IgD-negative memory B cell (primary cell): ENCODE measurements around the gene CREG2. TPM values are rescaled to one million over a fixed set of nuclear protein-coding genes. Genes with fewer than 3 reads are reported as not detected.

ENCODE experiments used
- H3K27ac Mint-ChIP-seq, 3 donors: one replicate each; pipeline ENCODE4 v1.8.0; 2020 to 2022; ENCODE audit warnings: mild to moderate bottlenecking in 3 of 3, mixed read lengths in 3 of 3, moderate library complexity in 1 of 3
- H3K27me3 Mint-ChIP-seq: one replicate; pipeline ENCODE4 v1.8.0; 2021; ENCODE audit warnings: mixed read lengths
- H3K36me3 Mint-ChIP-seq: one replicate; pipeline ENCODE4 v1.8.0; 2020; ENCODE audit warnings: mild to moderate bottlenecking, mixed read lengths
- H3K4me1 Mint-ChIP-seq, 3 donors: one replicate each; pipeline ENCODE4 v1.8.0; 2020 to 2022; ENCODE audit warnings: mixed read lengths in 3 of 3, mild to moderate bottlenecking in 1 of 3
- H3K4me3 Mint-ChIP-seq, 4 donors: one replicate each; pipeline ENCODE4 v1.8.0; 2020 to 2022; ENCODE audit warnings: mild to moderate bottlenecking in 4 of 4, mixed read lengths in 4 of 4, moderate library complexity in 3 of 4
- H3K9me3 Mint-ChIP-seq, 3 donors: one replicate each; pipeline ENCODE4 v1.8.0; 2020 to 2021; ENCODE audit warnings: mixed read lengths in 3 of 3, mild to moderate bottlenecking in 1 of 3
- polyA plus RNA-seq: library from polyadenylated mRNA; unstranded; fragments of 300-500 nt; fragmentation: Illumina TruSeq; gene quantifications from one replicate; pipeline ENCODE4 v1.2.3, GENCODE V29; 2021

The CREG2 gene
- polyA plus RNA-seq, 1 donor from 2014 or later: 0.06 TPM

GRCh38 chr2:101369100-101369499 lies 18.2 kb downstream of the CREG2 start:
- Mint-ChIP-seq H3K9me3 (peaks cover 4 to 6% (median 6%) of the 10 kb centered on the region in 3 donors), H3K36me3 (no peaks in the 10 kb centered on the region), H3K4me1 (no peaks in the 10 kb centered on the region), H3K4me3 (no peak overlapping the region), H3K27ac (no peak overlapping the region), H3K27me3 (no peaks in the 10 kb centered on the region)

GRCh38 chr2:101368376-101368775 lies 18.9 kb downstream of the CREG2 start:
- H3K9me3 Mint-ChIP-seq: peaks cover 3 to 6% (median 6%) of the 10 kb centered on the region in 3 donors
- H3K27me3 Mint-ChIP-seq: no peaks in the 10 kb centered on the region
- no peak overlapping the region for H3K27ac Mint-ChIP-seq
- no peaks in the 10 kb centered on the region for H3K36me3 Mint-ChIP-seq
- H3K4me1 Mint-ChIP-seq: no peaks in the 10 kb centered on the region
- no peak overlapping the region for H3K4me3 Mint-ChIP-seq

- Mint-ChIP-seq H3K9me3 (no peaks in the 10 kb centered on the region), H3K4me1 (peaks cover 1 to 3% (median 2%) of the 10 kb centered on the region in 3 donors), H3K27ac (no peak overlapping the region), H3K4me3 (no peak overlapping the region), H3K27me3 (no peaks in the 10 kb centered on the region), H3K36me3 (no peaks in the 10 kb centered on the region)
Measured at GRCh38 chr2:101367508-101367907, 19.8 kb downstream of the CREG2 start.

GRCh38 chr2:101364878-101365277 lies 22.4 kb downstream of the CREG2 start:
- Mint-ChIP-seq H3K4me3 (no peak overlapping the region), H3K4me1 (peaks cover 20 to 28% (median 26%) of the 10 kb centered on the region in 3 donors), H3K27me3 (no peaks in the 10 kb centered on the region), H3K36me3 (no peaks in the 10 kb centered on the region), H3K27ac (no peak overlapping the region), H3K9me3 (no peaks in the 10 kb centered on the region)

GRCh38 chr2:101362777-101363176 lies 24.5 kb downstream of the CREG2 start:
- H3K27me3 Mint-ChIP-seq: no peaks in the 10 kb centered on the region
- H3K27ac Mint-ChIP-seq: no peak overlapping the region
- peaks cover 22 to 29% (median 26%) of the 10 kb centered on the region in 3 donors for H3K4me1 Mint-ChIP-seq
- H3K9me3 Mint-ChIP-seq: no peaks in the 10 kb centered on the region
- peak overlapping the region in 1 of 4 donors; percentile 12 for H3K4me3 Mint-ChIP-seq
- H3K36me3 Mint-ChIP-seq: no peaks in the 10 kb centered on the region

GRCh38 chr2:101362316-101362715 lies 25.0 kb downstream of the CREG2 start:
- Mint-ChIP-seq H3K27ac (peak overlapping the region in 2 of 3 donors; percentile 83 to 93), H3K9me3 (no peaks in the 10 kb centered on the region), H3K4me1 (peaks cover 22 to 29% (median 26%) of the 10 kb centered on the region in 3 donors), H3K4me3 (peak overlapping the region in 2 of 4 donors; percentile 12 to 77), H3K27me3 (no peaks in the 10 kb centered on the region), H3K36me3 (no peaks in the 10 kb centered on the region)

- Mint-ChIP-seq H3K27ac (peak overlapping the region; percentile 0 to 93 (median 83)), H3K9me3 (no peaks in the 10 kb centered on the region), H3K4me1 (peaks cover 22 to 29% (median 26%) of the 10 kb centered on the region in 3 donors), H3K4me3 (peak overlapping the region in 3 of 4 donors; percentile 59 to 88 (median 77)), H3K27me3 (no peaks in the 10 kb centered on the region), H3K36me3 (no peaks in the 10 kb centered on the region)
Measured at GRCh38 chr2:101361522-101361921, 25.8 kb downstream of the CREG2 start.

- H3K36me3 Mint-ChIP-seq: no peaks in the 10 kb centered on the region
- peak overlapping the region in 3 of 4 donors; percentile 59 to 88 (median 77) for H3K4me3 Mint-ChIP-seq
- H3K9me3 Mint-ChIP-seq: no peaks in the 10 kb centered on the region
- H3K27me3 Mint-ChIP-seq: no peaks in the 10 kb centered on the region
- H3K27ac Mint-ChIP-seq: peak overlapping the region; percentile 0 to 93 (median 83)
- peaks cover 22 to 29% (median 26%) of the 10 kb centered on the region in 3 donors for H3K4me1 Mint-ChIP-seq
Measured at GRCh38 chr2:101361121-101361520, 26.2 kb downstream of the CREG2 start.

- Mint-ChIP-seq H3K4me3 (peak overlapping the region in 1 of 4 donors; percentile 70), H3K27ac (no peak overlapping the region), H3K4me1 (peaks cover 22 to 29% (median 26%) of the 10 kb centered on the region in 3 donors), H3K9me3 (no peaks in the 10 kb centered on the region), H3K27me3 (no peaks in the 10 kb centered on the region), H3K36me3 (no peaks in the 10 kb centered on the region)
Measured at GRCh38 chr2:101360232-101360631, 27.1 kb downstream of the CREG2 start.

- H3K9me3 Mint-ChIP-seq: no peaks in the 10 kb centered on the region
- H3K4me3 Mint-ChIP-seq: peak overlapping the region in 1 of 4 donors; percentile 13
- no peak overlapping the region for H3K27ac Mint-ChIP-seq
- H3K4me1 Mint-ChIP-seq: peaks cover 22 to 29% (median 26%) of the 10 kb centered on the region in 3 donors
- H3K36me3 Mint-ChIP-seq: no peaks in the 10 kb centered on the region
- no peaks in the 10 kb centered on the region for H3K27me3 Mint-ChIP-seq
Measured at GRCh38 chr2:101359410-101359954, 27.8 kb downstream of the CREG2 start.

- H3K36me3 Mint-ChIP-seq: no peaks in the 10 kb centered on the region
- no peak overlapping the region for H3K4me3 Mint-ChIP-seq
- H3K4me1 Mint-ChIP-seq: peaks cover 20 to 26% (median 21%) of the 10 kb centered on the region in 3 donors
Measured at GRCh38 chr2:101357376-101357775, 29.9 kb downstream of the CREG2 start.

GRCh38 chr2:101356521-101356920 lies 30.8 kb downstream of the CREG2 start:
- peaks cover 13 to 18% (median 13%) of the 10 kb centered on the region in 3 donors for H3K4me1 Mint-ChIP-seq
- no peak overlapping the region for H3K4me3 Mint-ChIP-seq
- H3K27ac Mint-ChIP-seq: no peak overlapping the region
- no peaks in the 10 kb centered on the region for H3K36me3 Mint-ChIP-seq
- H3K9me3 Mint-ChIP-seq: no peaks in the 10 kb centered on the region
- H3K27me3 Mint-ChIP-seq: peaks cover 2% of the 10 kb centered on the region

More at GRCh38 chr2:101357376-101357775, 29.9 kb downstream of the CREG2 start:
- Mint-ChIP-seq H3K27ac (no peak overlapping the region), H3K9me3 (no peaks in the 10 kb centered on the region), H3K27me3 (no peaks in the 10 kb centered on the region)

- no peaks in the 10 kb centered on the region for H3K9me3 Mint-ChIP-seq
- peaks cover 2% of the 10 kb centered on the region for H3K27me3 Mint-ChIP-seq
- H3K27ac Mint-ChIP-seq: no peak overlapping the region
- peaks cover 9 to 13% (median 12%) of the 10 kb centered on the region in 3 donors for H3K4me1 Mint-ChIP-seq
- H3K4me3 Mint-ChIP-seq: no peak overlapping the region
- H3K36me3 Mint-ChIP-seq: no peaks in the 10 kb centered on the region
Measured at GRCh38 chr2:101356055-101356454, 31.2 kb downstream of the CREG2 start.

- Mint-ChIP-seq H3K27ac (peak overlapping the region in 1 of 3 donors; percentile 33), H3K4me3 (no peak overlapping the region), H3K9me3 (no peaks in the 10 kb centered on the region), H3K36me3 (no peaks in the 10 kb centered on the region), H3K27me3 (peaks cover 2% of the 10 kb centered on the region), H3K4me1 (peaks cover 6 to 14% (median 10%) of the 10 kb centered on the region in 3 donors)
Measured at GRCh38 chr2:101355401-101356054, 31.8 kb downstream of the CREG2 start.

GRCh38 chr2:101354420-101355311 lies 32.6 kb downstream of the CREG2 start:
- Mint-ChIP-seq H3K4me1 (peaks cover 4 to 7% (median 5%) of the 10 kb centered on the region in 3 donors), H3K36me3 (no peaks in the 10 kb centered on the region), H3K27ac (no peak overlapping the region), H3K9me3 (no peaks in the 10 kb centered on the region), H3K4me3 (peak overlapping the region in 1 of 4 donors; percentile 72), H3K27me3 (peaks cover 4% of the 10 kb centered on the region)
